Cardiac fibroblast (primary cell): Measurements from ENCODE around the gene DHCR24.

ENCODE experiments used
- DNase-seq, 2 donors: peaks; one replicate each; pipeline versions ENCODE4 v3.0.0 to v3.0.0-alpha.2; 2010; ENCODE audit warnings: low read depth in 2 of 2
- H3K4me3 ChIP-seq, 2 donors: replicated peaks in 1 of 2; 1 replicate in 1 of 2; 2 replicates in 1 of 2; pipeline ENCODE4 v1.5.1; 2011; ENCODE audit warnings: low read depth in 2 of 2, low read length in 2 of 2, mild to moderate bottlenecking in 2 of 2, moderate library complexity in 1 of 2
- TF ChIP-seq, protein P1 (sequence below): IDR thresholded peaks from one replicate; pipeline ENCODE4 v1.5.1; 2011; ENCODE audit warnings: low read depth, mild to moderate bottlenecking, low read length, inconsistent platforms

The DHCR24 gene

DNA sequence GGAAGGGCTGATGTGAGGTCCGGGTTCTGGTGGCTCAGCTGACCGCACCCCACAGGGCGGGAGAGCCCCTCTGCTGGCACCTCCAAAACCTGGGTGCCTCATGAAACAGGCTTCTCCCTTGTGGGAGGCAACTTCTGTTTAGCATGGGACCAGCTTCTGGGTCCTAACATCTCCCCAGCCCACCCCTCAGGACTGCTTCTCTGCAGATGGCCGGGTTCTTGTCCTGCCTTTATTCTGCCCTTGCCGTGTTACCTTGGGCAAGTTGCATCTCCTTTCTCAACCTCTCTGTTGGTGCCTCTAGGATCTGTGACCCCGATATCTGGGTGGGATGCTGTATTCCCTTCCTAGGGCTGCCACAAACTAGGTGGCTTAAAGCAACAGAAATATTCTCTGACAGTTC lies 70.9 kb downstream of the DHCR24 start:
- TF ChIP-seq, protein P1, sequence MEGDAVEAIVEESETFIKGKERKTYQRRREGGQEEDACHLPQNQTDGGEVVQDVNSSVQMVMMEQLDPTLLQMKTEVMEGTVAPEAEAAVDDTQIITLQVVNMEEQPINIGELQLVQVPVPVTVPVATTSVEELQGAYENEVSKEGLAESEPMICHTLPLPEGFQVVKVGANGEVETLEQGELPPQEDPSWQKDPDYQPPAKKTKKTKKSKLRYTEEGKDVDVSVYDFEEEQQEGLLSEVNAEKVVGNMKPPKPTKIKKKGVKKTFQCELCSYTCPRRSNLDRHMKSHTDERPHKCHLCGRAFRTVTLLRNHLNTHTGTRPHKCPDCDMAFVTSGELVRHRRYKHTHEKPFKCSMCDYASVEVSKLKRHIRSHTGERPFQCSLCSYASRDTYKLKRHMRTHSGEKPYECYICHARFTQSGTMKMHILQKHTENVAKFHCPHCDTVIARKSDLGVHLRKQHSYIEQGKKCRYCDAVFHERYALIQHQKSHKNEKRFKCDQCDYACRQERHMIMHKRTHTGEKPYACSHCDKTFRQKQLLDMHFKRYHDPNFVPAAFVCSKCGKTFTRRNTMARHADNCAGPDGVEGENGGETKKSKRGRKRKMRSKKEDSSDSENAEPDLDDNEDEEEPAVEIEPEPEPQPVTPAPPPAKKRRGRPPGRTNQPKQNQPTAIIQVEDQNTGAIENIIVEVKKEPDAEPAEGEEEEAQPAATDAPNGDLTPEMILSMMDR: no peak
- no peak overlapping the region for H3K4me3 ChIP-seq
- no peak for DNase-seq

GRCh38 chr1:54815086-54815876 lies 71.7 kb downstream of the DHCR24 start:
- no peak for DNase-seq
- TF ChIP-seq, protein P1: no peak
- H3K4me3 ChIP-seq: no peak overlapping the region

- H3K4me3 ChIP-seq: no peak overlapping the region
- DNase-seq: no peak
- TF ChIP-seq, protein P1: no peak
Measured at GRCh38 chr1:54814571-54814970, 72.4 kb downstream of the DHCR24 start.

DNA sequence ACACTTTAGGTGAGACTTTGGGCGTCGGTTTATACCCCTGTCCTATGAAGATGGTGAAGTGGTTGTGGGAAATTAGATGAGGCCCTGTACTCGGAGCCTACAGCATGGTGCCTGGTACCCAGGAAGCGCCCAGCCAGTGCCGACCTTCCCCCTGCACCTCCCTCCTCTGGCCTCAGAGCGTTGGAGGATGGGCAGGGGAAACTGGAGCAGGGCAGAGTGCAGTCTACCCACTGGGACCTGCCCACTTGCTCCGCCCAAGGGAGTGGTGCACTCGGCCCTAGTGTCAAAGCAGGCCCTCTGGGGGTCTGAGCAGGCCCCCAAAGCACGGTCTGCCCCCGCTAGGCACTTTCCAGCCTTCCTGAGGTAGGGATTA lies 72.9 kb downstream of the DHCR24 start:
- H3K4me3 ChIP-seq: no peak overlapping the region
- TF ChIP-seq, protein P1: no peak
- DNase-seq: no peak

- DNase-seq: no peak
- TF ChIP-seq, protein P1: no peak
- no peak overlapping the region for H3K4me3 ChIP-seq
Measured at GRCh38 chr1:54813485-54814125, 73.4 kb downstream of the DHCR24 start.

DNA sequence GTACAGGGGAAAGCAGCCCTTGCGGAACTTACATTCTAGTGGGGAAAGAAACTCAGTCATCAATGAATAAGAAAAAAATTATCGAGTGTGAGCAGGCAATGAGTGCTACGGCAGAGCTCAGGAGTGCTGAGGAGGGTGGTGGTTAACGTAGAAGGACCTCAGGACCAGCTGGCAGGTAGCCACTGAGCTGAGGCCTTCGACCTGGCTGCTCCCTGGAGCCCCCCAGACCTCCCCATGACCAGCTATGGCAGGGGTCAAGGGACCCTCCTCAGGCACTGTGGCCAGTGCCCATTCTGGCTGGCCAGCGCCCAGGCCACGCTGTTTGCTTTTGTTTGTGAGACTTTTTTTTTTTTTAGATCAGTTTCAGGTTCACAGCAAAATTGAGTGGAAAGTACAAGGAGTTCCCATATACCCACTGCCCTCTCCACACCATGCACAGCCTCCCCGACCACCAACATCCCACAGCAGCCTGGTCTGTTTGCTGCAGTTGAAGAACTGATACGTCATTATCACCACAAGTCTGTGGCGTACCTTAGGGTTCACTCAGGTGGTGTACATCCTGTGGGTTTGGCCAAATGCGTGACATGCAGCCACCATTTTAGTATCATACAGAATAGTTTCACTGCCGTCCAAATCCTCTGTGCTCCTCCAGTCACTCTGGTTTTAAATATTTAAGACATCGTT lies 74.1 kb downstream of the DHCR24 start:
- DNase-seq: no peak
- H3K4me3 ChIP-seq: no peak overlapping the region
- TF ChIP-seq, protein P1: no peak
